Thyroid gland (tissue), 4 donors: ENCODE measurements around the gene CEP250.

Source experiments
- CTCF ChIP-seq, 6 experiments: fragments of 200-600 bp in 3 of 6; fragments of 450-650 bp in 3 of 6; sonication (generic) in 3 of 6; IDR thresholded peaks; one replicate each; pipeline ENCODE4 v1.5.1; 2016 to 2019; ENCODE audit warnings: antibody characterized with exemption in 6 of 6, mild to moderate bottlenecking in 2 of 6, inconsistent platforms in 1 of 6, moderate library complexity in 1 of 6
- POLR2A ChIP-seq, 2 donors: fragments of 450-650 bp; IDR thresholded peaks; one replicate each; pipeline ENCODE4 v1.6.1; 2017; ENCODE audit warnings: antibody characterized with exemption in 2 of 2, mild to moderate bottlenecking in 2 of 2, moderate library complexity in 1 of 2

- TF ChIP-seq POLR2A (IDR thresholded peaks at IDR 0.05) (no peak), CTCF (IDR thresholded peaks at IDR 0.05) (no peak)
These were observed 63.6 kb downstream of the CEP250 start for GRCh38 chr20:35518955-35519354.
